Measurements from ENCODE around the gene MGLL.

MGLL gene

GRCh38 chr3:127834771-127835170, 12.5 kb upstream of the MGLL start:
- DNase-seq = no peak

- DNase-seq = no peak
These were observed 11.1 kb upstream of the MGLL start for GRCh38 chr3:127833281-127834032.

GRCh38 chr3:127831723-127832172, 9.4 kb upstream of the MGLL start:
- peak; percentile 55 for DNase-seq

GRCh38 chr3:127829537-127829936, 7.2 kb upstream of the MGLL start:
- DNase-seq = no peak

- no peak for DNase-seq
These were observed 5.5 kb upstream of the MGLL start for GRCh38 chr3:127827808-127828207.

- no peak for DNase-seq
These were observed 3.4 kb upstream of the MGLL start for GRCh38 chr3:127825756-127826155.

GRCh38 chr3:127824151-127824825, 2.0 kb upstream of the MGLL start:
- no peak for DNase-seq

GRCh38 chr3:127823426-127823857, 1.1 kb upstream of the MGLL start:
- DNase-seq = no peak

- peak; percentile 70 for DNase-seq
These were observed 539 bp upstream of the MGLL start for GRCh38 chr3:127822682-127823425.

- no peak for DNase-seq
These were observed 921 bp downstream of the MGLL start for GRCh38 chr3:127821394-127821793.

GRCh38 chr3:127820826-127821313, 1.4 kb downstream of the MGLL start:
- DNase-seq = no peak

GRCh38 chr3:127820221-127820825, 2.0 kb downstream of the MGLL start:
- peak; percentile 25 for DNase-seq

GRCh38 chr3:127819656-127820055, 2.7 kb downstream of the MGLL start:
- DNase-seq = no peak

GRCh38 chr3:127819086-127819485, 3.2 kb downstream of the MGLL start:
- DNase-seq = no peak

GRCh38 chr3:127817406-127817841, 4.9 kb downstream of the MGLL start:
- DNase-seq = no peak

GRCh38 chr3:127816783-127817405, 5.4 kb downstream of the MGLL start:
- DNase-seq = no peak

GRCh38 chr3:127815641-127816605, 6.4 kb downstream of the MGLL start:
- DNase-seq = no peak

- no peak for DNase-seq
These were observed 7.3 kb downstream of the MGLL start for GRCh38 chr3:127815001-127815400.

GRCh38 chr3:127814325-127814781, 8.0 kb downstream of the MGLL start:
- no peak for DNase-seq

GRCh38 chr3:127812151-127812550, 10.2 kb downstream of the MGLL start:
- DNase-seq = no peak

- DNase-seq = no peak
These were observed 10.6 kb downstream of the MGLL start for GRCh38 chr3:127811717-127812116.
